CD4-positive, alpha-beta T cell treated with Interleukin-4 for 4 hours (primary cell): ENCODE results near the gene ZFC3H1.

Experiments
- DNase-seq: peaks from one replicate; pipeline ENCODE4 v3.0.0-alpha.2; 2020

Gene ZFC3H1

GRCh38 chr12:71566655-71567054, 97.0 kb downstream of the ZFC3H1 start:
- no peak for DNase-seq

- DNase-seq: no peak
These were observed 98.1 kb downstream of the ZFC3H1 start for GRCh38 chr12:71565535-71565934.

GRCh38 chr12:71562676-71563595, 100.7 kb downstream of the ZFC3H1 start:
- no peak for DNase-seq
